ENCODE measurements around the gene OGN.
A peak's percentile ranks its signal among the peaks of the same experiment; 100 is the strongest.

The OGN gene

DNA sequence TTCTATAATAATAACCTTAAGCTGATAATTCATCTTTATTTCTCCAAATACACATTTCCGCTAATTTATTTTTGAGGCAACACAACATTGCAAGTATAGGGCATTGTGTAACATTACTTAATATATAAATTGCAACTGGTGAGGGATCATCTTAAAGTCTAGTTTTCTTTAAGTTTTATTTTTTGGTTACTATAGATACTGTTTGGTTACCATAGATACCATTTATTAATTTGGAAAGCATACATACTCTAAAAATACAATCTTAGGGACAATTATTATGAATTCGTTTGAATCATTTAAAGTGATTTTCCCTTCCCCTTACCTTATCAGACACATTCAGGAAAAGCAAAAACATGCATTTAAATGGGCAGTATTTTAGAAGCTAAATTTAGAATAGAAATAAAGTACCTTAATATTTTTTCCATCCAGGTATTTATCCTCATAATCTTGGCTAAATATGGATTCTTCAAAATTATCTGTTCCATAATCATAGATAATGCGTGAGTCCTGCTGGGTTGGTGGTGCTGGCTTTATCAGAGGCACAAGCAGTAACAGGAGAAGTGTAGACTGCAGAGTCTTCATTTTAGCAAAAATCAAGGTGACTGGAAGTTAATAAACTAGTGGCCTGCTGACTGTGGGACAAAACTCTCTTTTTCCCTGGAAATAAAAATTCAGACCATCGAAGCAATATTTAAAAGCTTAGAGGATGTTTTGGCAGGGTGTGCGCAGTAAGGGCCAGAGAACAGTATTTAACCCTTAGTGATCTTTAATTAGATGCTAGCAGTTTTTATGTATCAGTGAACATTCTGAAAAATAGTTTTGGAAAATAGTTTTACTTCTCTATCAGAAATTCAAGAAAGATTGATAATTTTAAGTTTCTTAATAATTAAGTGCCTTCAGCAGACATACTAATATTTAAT is 1.3 kb downstream of the OGN start:
- DNase-seq: no peak

- DNase-seq: no peak
Measured at GRCh38 chr9:92402360-92402759, 2.0 kb downstream of the OGN start.

- DNase-seq: no peak
Measured at GRCh38 chr9:92397853-92398252, 6.5 kb downstream of the OGN start.

- DNase-seq: no peak
Measured at GRCh38 chr9:92395617-92396016, 8.8 kb downstream of the OGN start.

- no peak for DNase-seq
Measured at GRCh38 chr9:92393686-92394085, 10.7 kb downstream of the OGN start.

DNA sequence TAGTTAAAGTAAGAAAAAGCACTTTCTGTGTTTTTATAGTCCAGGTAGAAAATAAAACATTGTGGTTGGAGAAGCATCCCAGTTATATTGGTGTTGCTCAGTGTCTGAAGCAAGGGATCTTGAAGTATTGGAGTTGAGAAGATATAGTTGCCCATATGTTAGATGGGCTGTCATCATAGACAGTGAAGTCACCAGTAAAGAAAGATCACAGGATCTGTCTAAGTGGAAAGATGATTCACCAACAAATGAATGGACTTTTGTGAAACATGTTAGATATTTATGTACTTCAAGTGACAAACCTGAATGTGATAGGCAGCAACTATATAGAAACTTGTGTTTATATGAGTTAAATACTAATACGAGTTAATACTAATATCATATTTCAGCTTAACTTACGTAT is 11.7 kb downstream of the OGN start:
- no peak for DNase-seq

DNA sequence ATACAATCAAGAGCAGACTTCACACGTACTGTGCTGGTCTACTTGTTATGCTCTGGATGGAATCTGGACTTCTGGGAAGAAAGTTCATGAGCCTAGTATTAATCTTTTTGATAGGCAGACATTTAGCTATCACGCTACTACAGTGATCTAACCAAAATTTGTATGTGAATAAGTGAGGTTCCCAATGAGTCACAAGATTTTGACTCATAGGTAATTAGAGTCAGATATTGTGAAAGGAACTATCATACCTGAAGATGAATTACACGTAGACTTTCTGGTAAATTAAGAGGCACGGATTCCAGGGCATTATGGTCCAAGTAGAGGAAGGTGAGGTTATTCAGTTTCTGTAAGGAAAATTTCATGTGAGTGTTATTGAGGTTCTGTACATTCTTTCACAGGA is 18.4 kb downstream of the OGN start:
- DNase-seq: no peak

- no peak for DNase-seq
Measured at GRCh38 chr9:92385477-92385876, 18.9 kb downstream of the OGN start.

DNA sequence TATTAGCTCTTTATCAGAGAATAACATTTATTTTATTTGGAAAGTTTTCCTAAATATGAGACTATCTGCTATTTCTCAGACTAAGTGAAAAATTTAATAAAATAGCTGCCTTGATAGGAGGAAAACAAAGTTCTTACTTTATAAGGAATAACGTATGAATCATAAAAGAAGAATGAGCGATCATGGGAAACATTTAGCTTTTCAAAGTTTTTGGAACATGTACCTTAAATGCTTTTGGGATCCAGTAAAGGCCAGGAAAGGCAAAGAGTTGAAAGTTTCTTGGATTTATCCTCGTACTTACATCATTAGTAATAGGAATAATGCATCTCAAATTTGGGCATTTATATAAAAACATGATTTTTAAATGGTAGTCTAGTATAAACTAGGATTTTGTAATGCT is 19.4 kb downstream of the OGN start:
- DNase-seq: no peak

DNA sequence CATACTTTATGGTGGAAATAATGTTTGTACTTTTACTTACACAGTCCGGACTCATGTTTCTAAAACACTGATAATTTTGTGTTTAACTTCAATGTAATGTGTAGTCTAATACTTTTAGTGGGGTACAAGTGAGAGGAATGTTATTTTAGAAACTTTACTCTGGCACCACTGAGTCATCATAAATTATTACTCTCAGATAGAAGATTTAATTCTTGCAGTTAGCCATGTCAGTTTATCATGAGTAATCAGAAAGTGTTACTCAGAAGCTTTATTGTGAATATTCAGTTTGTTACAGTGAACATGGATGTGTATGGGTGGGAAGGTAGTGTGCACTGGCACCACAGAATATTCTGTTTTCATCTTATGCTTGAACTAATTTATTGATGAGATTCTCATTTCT is 20.0 kb downstream of the OGN start:
- no peak for DNase-seq

DNA sequence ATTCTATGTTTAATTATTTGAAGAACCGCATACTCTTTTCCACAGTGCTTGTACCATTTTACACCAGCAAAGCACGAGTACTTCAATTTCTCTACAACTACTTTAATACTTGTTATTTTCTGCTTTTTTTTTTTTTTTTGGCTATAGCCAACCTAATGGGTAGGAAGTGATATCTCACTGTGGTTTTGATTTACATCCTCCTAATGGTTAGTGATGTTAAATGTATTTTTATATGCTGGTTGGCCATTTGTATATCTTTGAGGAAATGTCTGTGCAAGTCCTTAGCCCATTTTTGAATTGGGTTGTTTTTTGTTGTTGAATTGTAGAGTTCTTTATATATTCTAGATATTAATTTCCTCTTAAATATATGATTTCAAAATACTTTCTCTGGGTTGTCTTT is 22.6 kb downstream of the OGN start:
- no peak for DNase-seq

- DNase-seq: no peak
Measured at GRCh38 chr9:92380603-92381002, 23.8 kb downstream of the OGN start.

GRCh38 chr9:92378865-92379560 is 25.4 kb downstream of the OGN start:
- peak; percentile 6 for DNase-seq

GRCh38 chr9:92377876-92378275 is 26.5 kb downstream of the OGN start:
- DNase-seq: no peak

- no peak for DNase-seq
Measured at GRCh38 chr9:92373167-92373566, 31.2 kb downstream of the OGN start.

DNA sequence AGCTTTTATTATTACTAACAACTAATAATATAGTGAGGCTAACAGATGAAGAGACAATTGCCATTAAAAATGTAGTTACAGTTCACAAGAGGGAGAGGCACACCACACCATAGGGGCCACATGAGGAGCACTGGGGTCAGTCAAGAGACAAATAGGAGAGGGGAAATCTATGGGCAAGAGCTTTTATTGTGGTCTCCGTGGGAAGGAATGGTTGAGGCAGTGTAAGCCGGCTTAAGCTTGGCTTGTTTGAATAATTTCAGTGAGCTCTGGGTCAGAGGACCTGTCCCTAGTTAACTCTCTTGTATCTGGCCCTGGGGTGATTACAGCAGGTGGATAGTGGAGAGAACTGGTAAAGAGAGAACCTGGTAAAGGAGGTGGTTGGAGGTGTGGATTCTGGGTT is 35.3 kb downstream of the OGN start:
- no peak for DNase-seq

DNA sequence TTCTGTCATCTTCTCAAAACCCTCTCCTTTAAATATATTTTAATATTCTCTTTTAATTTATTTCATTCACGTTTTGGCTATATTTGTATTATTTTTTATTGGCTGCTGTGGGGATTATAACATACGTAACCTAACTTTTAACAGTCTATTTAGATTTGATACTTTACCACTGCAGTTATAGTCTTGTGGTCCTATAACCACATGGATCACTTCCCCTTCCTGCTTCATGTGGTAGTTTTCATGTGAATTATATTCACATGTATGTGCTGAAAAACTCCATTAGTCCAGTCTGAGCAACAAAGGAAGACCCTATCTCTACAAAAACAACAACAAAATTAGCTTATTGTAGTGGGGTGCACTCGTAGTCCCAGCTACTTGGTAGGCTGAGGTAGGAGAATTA is 44.3 kb downstream of the OGN start:
- no peak for DNase-seq

DNA sequence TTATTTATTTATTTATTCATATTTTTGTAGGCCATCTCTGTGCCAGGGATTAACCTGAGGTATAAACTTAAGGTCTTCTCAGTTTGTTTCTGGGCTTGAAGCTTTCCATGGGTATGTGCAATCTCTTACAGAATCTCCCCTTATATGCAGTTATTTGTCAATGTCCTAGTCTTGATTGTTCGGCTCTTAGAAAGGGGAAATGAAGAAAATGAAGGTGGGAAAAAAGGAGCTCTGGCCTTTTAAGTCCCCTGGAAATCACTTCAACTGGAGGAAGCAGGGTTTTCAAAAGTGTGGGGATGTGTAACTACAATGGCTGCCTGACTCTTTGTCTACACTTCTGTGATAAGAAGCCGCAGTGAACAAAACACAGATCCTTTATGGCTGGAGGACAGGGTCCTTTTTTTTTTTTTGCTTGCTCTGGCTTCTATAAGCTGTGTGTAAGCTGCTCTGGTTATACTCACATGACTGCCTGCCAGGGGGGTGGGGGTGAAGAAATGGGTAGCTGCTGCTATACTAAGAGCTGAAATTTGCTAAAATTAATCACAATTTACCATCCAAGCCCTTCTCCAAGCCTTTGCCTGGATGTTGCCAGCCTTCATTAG is 44.9 kb downstream of the OGN start:
- DNase-seq: no peak

- DNase-seq: no peak
Measured at GRCh38 chr9:92353051-92353450, 51.3 kb downstream of the OGN start.

GRCh38 chr9:92350740-92351133 is 53.6 kb downstream of the OGN start:
- DNase-seq: no peak

GRCh38 chr9:92349771-92350739 is 54.3 kb downstream of the OGN start:
- no peak for DNase-seq

DNA sequence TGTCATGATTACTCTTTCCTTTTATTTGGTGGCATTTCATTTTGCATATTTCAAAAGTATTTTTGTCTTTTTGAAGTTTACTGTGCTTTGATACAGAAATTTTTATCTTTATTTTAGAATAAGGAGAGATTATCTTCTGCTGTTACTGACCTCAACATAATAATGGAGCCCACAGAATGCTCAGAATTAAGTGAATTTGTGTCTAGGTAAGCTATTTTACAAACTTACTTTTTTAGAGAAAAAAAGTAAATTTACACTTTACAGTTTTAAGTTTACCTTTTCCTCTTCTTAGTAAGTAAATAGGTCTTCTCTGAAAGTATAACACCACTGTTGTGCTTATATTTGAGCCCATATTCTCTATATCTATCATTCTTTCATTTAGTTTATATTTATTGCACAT is 58.8 kb downstream of the OGN start:
- no peak for DNase-seq

All from CD4-positive, alpha-beta T cell treated with Interleukin-21 for 1 hour (primary cell).